GM12864 (cell line): ENCODE measurements around the gene UBA3.
A peak's percentile ranks its signal among the peaks of the same experiment; 100 is the strongest.

Source experiments
- DNase-seq: peaks from one replicate; pipeline ENCODE4 v3.0.0-alpha.2; 2011; ENCODE audit warnings: low read depth
- H3K4me3 ChIP-seq: 2 replicates; pipeline ENCODE4 v1.5.1; 2011; ENCODE audit warnings: mild to moderate bottlenecking, low read depth, low read length, control low read depth
- CTCF ChIP-seq: IDR thresholded peaks from 2 replicates; pipeline ENCODE4 v1.5.1; 2011; ENCODE audit warnings: low read depth, mild to moderate bottlenecking, moderate library complexity, low read length, control low read depth, inconsistent platforms; ENCODE audit errors: missing control alignments

The UBA3 gene

DNA sequence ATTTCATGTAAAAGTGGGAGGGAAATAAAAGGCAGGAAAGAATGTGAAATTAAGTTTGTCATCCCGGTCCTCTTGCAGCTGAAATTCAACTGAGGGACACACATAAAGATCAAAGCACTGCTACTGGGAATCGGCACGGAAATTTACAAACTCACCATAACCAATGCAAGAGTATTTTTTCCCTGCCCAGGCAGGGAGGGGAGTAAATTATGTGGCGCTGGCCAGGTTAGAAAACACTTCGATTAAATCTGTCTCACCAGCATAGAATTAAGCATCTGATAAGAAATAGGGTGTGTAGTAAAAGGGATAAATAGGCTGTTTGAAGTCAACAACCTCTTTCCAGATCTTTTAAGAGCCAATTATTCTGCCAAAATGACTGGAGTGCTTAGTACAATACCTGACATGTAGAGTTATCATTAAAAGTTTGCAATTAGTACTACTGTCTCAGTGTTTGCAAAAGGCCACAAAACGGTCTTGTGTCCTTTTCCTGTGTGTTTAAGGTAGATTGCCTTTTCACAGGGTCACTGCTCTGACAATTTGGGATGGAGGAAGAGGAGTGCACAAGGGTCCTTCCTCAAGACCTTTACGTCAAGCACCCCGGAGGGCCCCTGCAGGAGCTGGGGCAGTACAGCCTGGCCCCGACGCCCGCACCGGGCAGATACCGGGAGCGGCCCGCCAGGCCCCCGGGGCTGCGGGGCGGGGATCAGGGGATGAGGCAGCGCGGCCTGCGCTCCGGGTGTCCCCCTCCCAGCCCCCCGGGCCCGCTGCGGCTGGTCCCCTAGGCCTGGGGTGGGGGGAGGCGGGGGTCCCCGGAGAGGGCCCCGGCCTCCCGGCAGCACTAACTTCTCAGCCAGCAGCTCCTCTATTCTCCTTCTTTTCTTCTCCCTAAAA lies 651 bp downstream of the UBA3 start:
- no peak for DNase-seq
- no peak for TF ChIP-seq CTCF
- H3K4me3 ChIP-seq, result peak overlapping the region; percentile 94

GRCh38 chr3:69072928-69073327 lies 7.2 kb downstream of the UBA3 start:
- no peak for DNase-seq
- TF ChIP-seq CTCF, result no peak
- no peak overlapping the region for H3K4me3 ChIP-seq

- no peak overlapping the region for H3K4me3 ChIP-seq
- TF ChIP-seq CTCF, result no peak
- no peak for DNase-seq
Measured at GRCh38 chr3:69066121-69066520, 14.0 kb downstream of the UBA3 start.

- no peak for TF ChIP-seq CTCF
Measured at GRCh38 chr3:69065318-69065964, 14.7 kb downstream of the UBA3 start.

DNA sequence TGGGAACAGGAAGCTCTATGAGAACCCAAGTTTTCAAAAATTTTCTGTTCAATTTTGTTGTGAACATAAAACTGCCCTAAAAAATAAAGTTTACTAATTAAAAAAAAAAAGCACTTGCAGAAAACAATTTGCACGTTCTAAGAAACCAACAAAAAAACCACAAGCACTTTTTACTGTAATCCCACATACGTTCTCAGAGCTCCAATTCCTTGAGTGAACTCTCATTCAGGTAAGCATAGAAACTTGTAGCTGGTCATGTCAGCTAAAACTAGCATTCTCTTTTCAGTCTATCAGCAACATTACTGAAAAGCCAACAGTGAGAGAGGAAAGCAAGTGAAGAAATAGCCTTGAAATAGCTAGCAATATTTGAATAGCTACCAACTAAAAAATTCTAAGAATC lies 16.5 kb downstream of the UBA3 start:
- DNase-seq, result no peak
- no peak for TF ChIP-seq CTCF
- H3K4me3 ChIP-seq, result no peak overlapping the region

More at GRCh38 chr3:69065318-69065964, 14.7 kb downstream of the UBA3 start:
- no peak overlapping the region for H3K4me3 ChIP-seq
- DNase-seq, result no peak

DNA sequence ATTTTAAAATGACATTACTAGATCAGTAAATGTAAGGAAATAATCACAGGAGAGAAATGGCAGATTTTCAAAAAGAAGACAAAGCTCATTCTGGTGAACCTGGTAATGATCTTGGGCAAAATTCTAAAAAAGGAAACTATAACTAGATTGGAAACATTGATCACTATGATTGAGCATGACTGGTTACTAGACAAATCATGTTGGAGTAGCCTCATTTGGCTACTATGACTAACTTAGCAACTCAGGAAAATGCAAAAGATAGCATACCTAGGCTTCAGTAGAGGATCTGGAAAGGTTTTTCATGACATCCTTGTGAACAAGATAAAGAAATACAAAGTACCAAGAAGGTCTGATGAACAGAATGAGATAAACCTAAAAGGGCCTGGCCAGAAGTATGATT lies 20.5 kb downstream of the UBA3 start:
- TF ChIP-seq CTCF, result no peak
- H3K4me3 ChIP-seq, result no peak overlapping the region
- no peak for DNase-seq
